Mucosa of gallbladder (tissue), 1 donor: Measurements from ENCODE around the gene NMT1. TPM values are rescaled to one million over a fixed set of nuclear protein-coding genes. Genes with fewer than 3 reads are reported as not detected.

Experiments
- DNase-seq: peaks from one replicate; pipeline ENCODE4 v3.0.0-alpha.2; 2020; ENCODE audit warnings: low spot score
- total RNA-seq: library from RNA; stranded (reverse); gene quantifications from one replicate; pipeline ENCODE4 v1.2.1, GENCODE V29; 2021
- donor health status: DM: no; HTN: no; CAD: no.

The NMT1 gene
- total RNA-seq, 1 donor from 2014 or later: 109 TPM

- DNase-seq: no peak
Measured at GRCh38 chr17:45135978-45136791, 75.1 kb downstream of the NMT1 start.

- no peak for DNase-seq
Measured at GRCh38 chr17:45136846-45137560, 75.9 kb downstream of the NMT1 start.

GRCh38 chr17:45137561-45138305 lies 76.6 kb downstream of the NMT1 start:
- DNase-seq: peak; percentile 72

- no peak for DNase-seq
Measured at GRCh38 chr17:45138911-45139532, 77.9 kb downstream of the NMT1 start.

GRCh38 chr17:45139533-45139920 lies 78.4 kb downstream of the NMT1 start:
- no peak for DNase-seq

- DNase-seq: no peak
Measured at GRCh38 chr17:45143094-45143670, 82.1 kb downstream of the NMT1 start.

GRCh38 chr17:45143767-45144198 lies 82.7 kb downstream of the NMT1 start:
- DNase-seq: peak; percentile 78

- DNase-seq: no peak
Measured at GRCh38 chr17:45144199-45145034, 83.3 kb downstream of the NMT1 start.

- no peak for DNase-seq
Measured at GRCh38 chr17:45145035-45145389, 83.9 kb downstream of the NMT1 start.

- no peak for DNase-seq
Measured at GRCh38 chr17:45146166-45146565, 85.0 kb downstream of the NMT1 start.

- DNase-seq: no peak
Measured at GRCh38 chr17:45146592-45146889, 85.4 kb downstream of the NMT1 start.

GRCh38 chr17:45146890-45147580 lies 85.9 kb downstream of the NMT1 start:
- peak; percentile 83 for DNase-seq

GRCh38 chr17:45147581-45148182 lies 86.6 kb downstream of the NMT1 start:
- peak; percentile 82 for DNase-seq

- peak; percentile 100 for DNase-seq
Measured at GRCh38 chr17:45148183-45149036, 87.3 kb downstream of the NMT1 start, which contains the start of gene HEXIM1. Gene HEXIM1 (plus strand): TSS chr17:45148475. CDS start chr17:45149191, 716 bp downstream.

GRCh38 chr17:45149037-45149668 lies 88.0 kb downstream of the NMT1 start:
- DNase-seq: peak; percentile 84

- DNase-seq: peak; percentile 75
Measured at GRCh38 chr17:45149669-45150664, 88.8 kb downstream of the NMT1 start.
